HG03025 (cell line): ENCODE data around the gene PCED1B.
"Not testable (repeated sequence)": the region's sequence is repeated elsewhere in the genome, so short reads cannot be mapped to it uniquely, and the experiment has no call there.

Experiments
- ATAC-seq: cut with Tn5 transposase; IDR thresholded peaks from one replicate; pipeline ENCODE4 v1.9.1; 2021; ENCODE audit warnings: mild to moderate bottlenecking, moderate library complexity; ENCODE audit not compliant: unreplicated experiment, low FRiP score

The PCED1B gene

GRCh38 chr12:47201190-47201589 is 121.8 kb downstream of the PCED1B start:
- ATAC-seq: not testable (repeated sequence)

- no peak for ATAC-seq
Observed at GRCh38 chr12:47202176-47202575, 122.8 kb downstream of the PCED1B start.

GRCh38 chr12:47205532-47206449 is 126.4 kb downstream of the PCED1B start:
- ATAC-seq: no peak

DNA sequence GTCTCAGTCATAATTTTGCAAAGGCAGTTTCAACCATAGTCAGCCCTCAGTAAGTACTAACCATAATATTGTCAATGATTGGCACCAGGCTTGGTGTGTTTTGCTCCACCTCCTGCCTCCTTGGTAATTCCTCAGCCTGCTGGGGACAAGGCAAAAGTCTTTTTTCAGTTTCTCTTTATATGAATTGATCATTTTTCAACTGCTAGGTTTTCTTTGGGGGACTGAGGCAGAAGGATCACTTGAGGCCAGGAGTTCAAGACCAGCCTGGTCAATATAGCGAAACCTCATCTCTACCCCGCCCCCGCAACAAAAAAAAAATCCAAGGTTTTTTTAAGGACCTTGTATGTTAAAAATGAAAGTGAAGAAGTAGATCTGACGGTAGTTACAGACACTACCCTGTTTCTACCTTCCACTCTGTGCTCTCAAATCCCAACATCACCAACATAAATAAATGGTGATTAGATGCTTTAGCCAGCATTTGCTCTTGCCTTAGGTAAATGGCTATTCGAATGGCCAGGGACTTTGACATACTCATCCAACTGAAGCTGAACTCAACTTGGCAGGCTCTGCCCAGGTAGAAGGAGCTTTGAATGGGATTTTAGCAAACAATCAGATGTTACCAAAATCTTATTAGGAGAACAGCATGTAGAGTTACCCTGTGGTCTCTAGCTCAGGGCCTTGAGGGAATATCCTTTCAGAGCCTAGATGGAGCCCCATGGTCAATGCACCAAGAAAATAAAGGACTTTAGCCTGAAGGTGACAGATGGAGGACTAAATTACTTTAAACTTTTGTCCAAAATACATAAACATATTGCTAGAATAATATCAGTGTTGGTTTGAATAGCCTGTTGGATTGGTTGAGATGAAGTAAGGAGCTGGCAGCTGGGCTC is 127.3 kb downstream of the PCED1B start:
- ATAC-seq: no peak

GRCh38 chr12:47207340-47207717 is 127.9 kb downstream of the PCED1B start:
- ATAC-seq: peak; percentile 49

DNA sequence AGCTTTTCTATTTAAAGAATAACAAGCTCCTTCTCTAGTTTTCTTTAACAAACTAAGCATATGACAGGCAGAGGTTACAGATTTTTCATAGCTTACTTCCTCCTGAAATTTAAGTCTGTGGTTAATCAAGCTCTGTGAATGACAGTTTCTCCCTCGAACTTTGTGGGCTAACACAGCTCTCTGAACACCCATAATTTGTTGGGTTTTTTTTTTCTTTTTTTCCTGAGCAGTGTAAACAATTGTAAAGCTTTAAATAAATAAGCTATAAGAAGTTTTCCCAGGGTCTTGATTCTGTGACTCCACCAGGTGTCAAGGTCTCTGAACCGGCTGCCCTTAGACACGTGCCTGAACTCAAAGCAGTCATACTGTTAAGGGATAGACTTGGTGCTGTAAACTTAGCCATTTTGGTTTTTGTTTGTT is 128.4 kb downstream of the PCED1B start:
- ATAC-seq: peak; percentile 93

GRCh38 chr12:47209014-47209413 is 129.6 kb downstream of the PCED1B start:
- no peak for ATAC-seq

- no peak for ATAC-seq
Observed at GRCh38 chr12:47210776-47211175, 131.4 kb downstream of the PCED1B start.

DNA sequence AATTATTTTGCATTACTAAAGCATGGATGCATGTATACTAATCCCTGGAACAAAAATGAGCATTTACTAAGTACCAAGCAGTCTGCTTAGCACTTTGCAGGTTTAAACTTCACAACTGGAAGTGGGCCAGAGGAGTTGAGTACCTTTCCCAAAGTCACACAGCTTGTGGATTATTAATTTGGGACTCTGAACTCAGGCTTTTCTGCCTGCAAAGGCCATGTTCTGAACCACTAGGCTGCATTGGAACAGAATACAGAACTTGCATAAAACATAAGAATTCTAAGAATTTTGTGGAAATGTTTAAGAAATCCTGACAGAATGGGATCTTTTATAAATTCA is 133.2 kb downstream of the PCED1B start:
- ATAC-seq: no peak

DNA sequence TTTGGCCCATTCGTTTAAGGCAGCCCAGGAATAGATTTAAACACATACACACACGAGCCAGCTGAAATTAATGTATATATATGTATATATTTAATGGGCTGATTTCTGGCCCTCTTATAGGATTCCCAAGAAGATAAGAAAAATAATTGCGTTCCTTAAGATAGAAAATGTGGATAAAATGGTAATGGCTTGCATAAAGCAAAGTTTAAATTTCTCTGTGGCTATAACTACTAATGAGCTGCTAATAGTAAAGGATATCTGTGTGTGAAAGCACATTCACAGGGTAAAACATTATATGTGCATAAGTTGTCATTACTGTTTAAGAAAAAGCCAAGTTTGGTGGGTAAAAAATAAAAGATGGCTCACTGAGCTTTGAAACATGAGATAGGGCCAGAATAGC is 134.0 kb downstream of the PCED1B start:
- no peak for ATAC-seq

- no peak for ATAC-seq
Observed at GRCh38 chr12:47214001-47214619, 134.7 kb downstream of the PCED1B start.

DNA sequence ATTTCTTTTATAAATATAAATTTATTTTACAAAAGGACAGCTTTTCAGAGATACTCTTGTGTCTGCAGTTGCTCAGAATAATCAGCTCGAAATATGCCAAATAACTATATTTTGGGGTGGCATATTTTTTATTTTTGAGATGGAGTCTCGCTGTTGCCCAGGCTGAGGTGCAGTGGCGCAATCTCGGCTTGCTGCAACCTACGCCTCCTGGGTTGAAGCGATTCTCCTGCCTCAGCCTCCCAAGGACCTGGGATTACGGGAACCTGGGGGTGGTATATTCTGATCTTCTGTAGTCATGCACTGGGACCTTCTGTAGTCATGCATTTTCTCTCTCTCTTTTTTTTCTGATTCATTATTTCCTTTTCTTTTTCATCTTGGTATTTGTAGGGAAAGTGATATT is 135.3 kb downstream of the PCED1B start:
- ATAC-seq: no peak

- peak; percentile 65 for ATAC-seq
Observed at GRCh38 chr12:47216150-47216677, 136.8 kb downstream of the PCED1B start.

GRCh38 chr12:47217595-47217869 is 138.1 kb downstream of the PCED1B start:
- ATAC-seq: not testable (repeated sequence)

DNA sequence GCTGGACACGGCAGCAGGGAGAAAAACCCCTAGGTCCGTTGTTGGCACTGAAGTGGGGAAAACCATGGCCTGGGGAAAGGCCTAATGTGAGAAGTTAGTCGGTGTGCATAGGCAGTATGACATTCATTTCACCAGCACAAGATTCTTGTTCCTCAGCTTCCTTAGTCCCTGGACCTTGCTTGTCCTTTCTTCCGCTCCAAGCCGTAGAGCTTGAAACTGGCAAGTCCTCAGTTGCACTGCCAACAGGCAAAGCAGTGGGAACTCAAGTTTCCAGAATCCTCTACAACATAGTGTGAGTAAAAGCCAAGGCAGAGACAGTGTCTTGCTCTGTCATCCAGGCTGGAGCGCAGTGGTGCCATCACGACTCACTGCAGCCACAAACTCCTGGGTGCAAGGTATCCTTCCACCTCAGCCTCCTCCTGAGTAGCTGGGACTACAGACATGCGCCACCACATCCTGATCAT is 138.8 kb downstream of the PCED1B start:
- no peak for ATAC-seq

DNA sequence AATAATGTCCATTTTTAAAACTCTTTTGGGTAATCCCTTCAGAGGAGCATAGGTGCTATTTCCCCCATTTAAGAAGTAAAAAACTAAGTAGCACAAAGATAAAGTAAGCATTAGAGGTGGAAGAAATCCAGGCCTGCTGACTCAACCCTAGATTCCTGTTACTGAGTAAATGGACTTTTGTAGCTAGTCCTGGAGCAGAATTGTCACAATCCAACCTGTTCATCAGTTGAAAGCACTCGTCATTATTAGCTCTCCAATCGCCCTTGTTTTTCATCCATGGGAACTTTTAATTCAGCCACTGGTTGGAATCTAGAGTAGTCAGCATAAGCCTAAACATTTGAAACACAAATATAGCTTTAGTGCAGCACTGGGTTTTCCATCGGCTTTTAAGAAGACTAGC is 139.8 kb downstream of the PCED1B start:
- ATAC-seq: no peak

DNA sequence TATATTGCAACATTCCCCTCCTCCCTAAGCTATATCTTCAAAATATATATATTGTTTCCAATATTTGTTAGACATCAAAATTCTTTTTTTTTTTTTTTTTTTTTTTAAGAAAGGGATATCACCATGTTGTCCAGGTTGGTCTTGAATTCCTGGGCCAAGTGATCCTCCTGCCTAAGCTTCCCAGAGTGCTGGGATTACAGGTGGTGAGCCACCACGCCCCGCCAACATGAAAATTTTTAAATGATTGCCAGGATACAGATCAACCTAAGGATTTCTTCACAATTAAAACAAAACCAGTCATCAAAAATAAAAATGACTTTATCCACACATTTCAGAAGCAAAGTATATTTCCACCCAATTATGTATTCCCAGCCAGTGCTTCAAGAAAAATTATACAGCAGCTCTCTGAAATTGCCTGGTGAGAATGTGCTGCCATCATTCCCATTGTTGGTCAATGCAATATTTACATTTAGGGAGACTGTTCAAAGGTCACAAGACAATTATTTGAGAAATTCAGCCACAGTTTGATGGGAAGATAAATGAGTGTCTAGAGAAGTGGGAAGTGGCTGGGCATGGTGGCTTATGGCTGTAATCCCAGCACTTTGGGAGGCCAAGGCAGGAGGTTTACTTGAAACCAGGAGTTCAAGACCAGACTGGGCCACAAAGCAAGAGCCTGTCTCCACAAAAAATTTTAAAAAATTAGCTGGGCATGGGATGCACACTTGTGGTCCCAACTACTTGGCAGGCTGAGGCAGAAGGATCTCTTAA is 142.0 kb downstream of the PCED1B start:
- ATAC-seq: no peak

DNA sequence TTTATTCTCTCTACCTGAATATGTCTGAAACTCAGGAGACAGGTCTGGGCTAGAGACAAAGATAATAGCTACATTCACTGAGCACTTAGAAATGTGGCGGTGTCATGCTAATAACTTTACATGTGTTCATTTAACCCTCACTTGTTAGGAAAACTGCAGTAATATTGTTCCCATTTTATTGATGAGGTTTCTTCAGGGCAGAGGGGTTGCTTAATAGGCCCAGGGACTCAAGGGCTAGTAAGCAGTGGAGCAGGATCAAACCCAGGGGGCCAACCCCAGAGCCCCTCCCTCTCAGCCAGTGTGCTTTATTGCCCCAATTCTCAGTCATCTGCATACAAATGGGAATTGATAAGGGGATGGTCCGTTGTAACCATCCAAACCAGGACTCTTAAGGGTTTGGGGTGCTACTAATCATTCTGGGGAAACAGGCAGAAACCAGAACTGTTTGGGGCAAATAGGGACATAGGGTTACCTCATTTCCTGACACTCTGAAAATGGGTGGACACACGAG is 143.2 kb downstream of the PCED1B start:
- ATAC-seq: no peak

DNA sequence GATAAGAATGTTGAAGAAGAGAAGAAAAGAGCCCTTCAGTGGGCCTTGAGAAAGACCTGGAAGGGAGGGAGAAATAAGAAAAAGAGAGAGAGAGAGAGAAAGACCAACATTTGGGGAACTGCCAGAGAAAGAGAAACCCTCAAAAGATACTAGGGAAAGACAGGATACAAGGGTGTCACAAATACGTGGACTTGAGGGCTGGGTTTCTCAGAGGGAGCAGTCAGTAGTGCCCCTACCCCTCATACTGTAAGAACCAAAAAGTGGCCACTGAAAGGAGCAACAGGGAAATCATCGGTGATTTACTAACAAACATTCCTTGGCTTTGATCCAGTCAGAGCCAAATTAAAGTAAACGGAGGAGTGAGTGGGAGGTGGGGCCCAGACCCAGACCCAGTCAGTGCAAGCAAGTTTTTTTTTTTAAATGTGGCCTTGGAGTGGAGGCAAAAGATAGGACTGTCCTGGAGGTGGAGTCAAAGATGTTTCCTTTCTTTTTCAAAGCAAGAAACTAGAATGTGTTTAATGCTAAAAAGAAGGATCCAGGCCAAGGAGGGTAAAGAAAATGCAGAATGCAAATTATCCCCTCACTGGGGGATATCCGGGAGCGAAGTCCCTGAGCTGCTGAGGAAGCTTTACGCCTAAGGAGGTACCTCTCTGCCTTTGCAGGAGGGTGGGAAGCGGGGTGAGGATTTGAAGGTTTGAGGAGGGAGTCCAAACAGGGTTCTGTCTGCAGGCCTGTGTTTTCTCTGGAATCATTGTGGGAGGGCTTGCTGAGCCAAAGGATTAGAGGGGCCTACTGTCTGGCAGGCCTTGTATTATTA is 143.8 kb downstream of the PCED1B start:
- ATAC-seq: no peak
